Fibroblast of skin of scalp (primary cell): ENCODE measurements around the gene URB2. TPM values are rescaled to one million over a fixed set of nuclear protein-coding genes. Genes with fewer than 3 reads are reported as not detected.
"Not testable (repeated sequence)": the region's sequence is repeated elsewhere in the genome, so short reads cannot be mapped to it uniquely, and the experiment has no call there.

Experiments used
- DNase-seq: peaks from one replicate; pipeline ENCODE4 v3.0.0-alpha.2; 2013
- polyA plus RNA-seq, 2 experiments: library from polyadenylated mRNA; unstranded; fragments of 120-200 nt; gene quantifications; one replicate each; pipeline ENCODE4 v1.2.1, GENCODE V29; 2013; ENCODE audit not compliant: insufficient read length in 2 of 2

URB2 gene
- polyA plus RNA-seq (2013, experiment 1 of 2; ENCODE audit: insufficient read length): 6.6 TPM
- 6.6 TPM for polyA plus RNA-seq (2013, experiment 2 of 2; ENCODE audit: insufficient read length)

DNA sequence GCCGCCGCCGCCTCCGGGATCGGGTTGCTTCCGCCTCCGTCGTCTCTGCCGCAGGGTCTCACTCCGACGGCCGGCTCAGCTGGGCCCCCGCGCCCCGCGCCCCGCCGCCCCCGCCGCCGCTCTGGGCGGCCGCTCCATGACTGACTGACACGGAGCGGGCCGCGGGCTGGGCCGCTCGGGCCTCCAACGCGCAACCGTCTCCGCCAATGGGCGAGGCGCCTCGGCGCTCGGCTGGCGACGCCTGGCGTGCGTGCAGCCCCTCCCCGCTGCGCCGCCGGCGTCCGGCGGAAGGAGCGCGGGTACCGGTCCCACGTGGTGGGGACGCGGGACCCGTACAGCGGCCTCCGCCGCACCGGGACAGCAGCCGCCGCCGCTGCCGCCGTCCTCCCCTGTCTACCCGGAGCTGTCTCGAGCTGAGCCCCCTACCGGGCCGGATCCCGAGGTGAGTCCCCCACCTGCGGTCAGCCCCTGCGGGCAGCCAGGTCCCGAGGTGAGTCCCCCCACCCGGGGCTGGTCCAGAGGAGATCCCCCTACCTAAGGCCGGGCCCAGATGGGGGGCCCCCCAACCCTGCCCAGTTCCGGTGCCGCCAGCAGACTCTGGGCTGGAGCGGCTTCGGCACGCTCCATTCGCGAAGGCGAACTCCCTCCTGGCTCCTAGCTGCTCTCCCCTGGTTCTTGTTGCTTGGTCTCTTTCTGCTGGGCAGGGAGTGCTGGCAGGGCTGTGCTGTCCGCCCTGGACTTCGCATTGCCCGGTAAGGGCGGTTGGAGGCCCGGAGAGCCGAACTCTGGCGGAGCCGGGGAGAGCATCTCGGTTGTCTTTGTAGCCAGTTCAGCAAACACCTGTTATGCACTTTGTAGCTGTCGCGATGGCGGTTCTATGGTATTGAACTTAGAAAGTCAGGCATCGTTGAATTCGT, at the start of gene URB2, which contains the start of gene TAF5L:
Gene URB2 (plus strand): TSS at position 333 of the 917 bp plus-strand sequence. CDS start 1,387 bp downstream, outside the sequence.
Gene TAF5L (minus strand): TSS at position 208 of the 917 bp plus-strand sequence. CDS start 11,640 bp downstream, outside the sequence.
- DNase-seq: peak; percentile 90

DNA sequence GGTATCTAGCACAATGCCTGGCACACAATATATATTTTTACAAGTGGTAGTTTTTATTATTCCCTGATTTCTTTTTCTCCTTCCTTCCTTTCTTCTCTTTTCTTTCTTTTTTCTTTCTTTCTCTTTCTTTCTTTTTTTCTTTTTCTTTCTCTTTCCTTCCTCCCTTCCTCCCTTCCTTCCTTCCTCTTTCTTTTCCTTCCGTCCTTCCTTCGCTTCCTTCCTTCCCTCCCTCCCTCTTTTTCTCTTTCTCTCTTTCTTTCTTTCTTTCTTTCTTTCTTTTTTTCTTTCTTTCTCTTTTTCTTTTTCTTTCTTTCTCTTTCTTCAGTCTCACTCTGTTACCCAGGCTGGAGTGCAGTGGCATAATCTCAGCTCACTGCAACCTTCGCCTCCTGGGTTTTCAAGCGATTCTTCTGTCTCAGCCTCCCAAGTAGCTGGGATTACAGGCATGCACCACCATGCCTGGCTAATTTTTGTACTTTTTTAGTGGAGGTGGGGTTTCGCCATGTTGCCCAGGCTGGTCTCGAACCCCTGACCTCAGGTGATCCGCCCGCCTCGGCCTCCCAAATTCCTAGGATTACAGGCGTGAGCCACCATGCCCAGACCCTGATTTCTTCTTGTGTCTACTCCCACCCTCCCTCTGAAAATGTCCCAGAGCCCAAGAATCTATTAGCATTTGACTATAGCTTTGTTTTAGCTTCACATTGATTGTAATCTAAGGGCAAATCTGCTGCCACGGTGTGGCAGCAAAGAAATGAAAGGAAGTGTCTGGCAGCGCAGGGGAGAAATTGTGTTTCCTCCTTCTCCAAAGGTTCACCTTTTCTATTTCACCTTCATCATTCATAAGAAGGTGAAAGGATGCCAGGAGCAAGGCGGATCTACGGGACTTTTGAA, 47.6 kb upstream of the URB2 start:
- no peak for DNase-seq

DNA sequence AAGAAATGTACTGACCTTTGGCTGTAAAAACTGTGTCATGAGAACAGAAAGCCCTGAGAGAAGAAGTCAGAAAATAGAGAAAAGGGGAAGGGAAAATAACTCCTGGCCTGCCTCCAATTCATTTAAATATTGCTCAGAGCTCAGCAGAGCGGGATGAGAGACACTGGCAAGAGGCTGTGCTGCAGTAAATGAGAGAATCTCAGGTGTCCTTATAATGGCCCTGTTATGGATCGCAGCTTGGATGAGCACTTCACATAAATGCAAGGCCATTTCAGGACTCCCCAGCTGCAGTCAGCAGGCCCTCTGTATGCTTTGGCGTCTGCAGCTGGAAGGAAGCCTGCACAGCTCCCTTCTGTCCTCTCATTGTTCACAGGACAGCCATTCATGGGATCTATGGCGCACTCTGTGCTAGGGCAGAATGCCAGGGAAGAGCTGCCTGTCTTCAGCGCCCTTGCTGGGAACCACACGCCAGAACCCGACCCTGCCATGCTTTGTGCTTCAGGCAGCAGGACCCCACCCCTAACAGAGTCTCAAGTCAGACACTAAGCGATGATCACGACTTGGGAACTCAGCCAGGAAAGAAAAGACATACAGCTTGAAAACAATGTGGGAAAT, 46.9 kb upstream of the URB2 start:
- peak; percentile 47 for DNase-seq

DNA sequence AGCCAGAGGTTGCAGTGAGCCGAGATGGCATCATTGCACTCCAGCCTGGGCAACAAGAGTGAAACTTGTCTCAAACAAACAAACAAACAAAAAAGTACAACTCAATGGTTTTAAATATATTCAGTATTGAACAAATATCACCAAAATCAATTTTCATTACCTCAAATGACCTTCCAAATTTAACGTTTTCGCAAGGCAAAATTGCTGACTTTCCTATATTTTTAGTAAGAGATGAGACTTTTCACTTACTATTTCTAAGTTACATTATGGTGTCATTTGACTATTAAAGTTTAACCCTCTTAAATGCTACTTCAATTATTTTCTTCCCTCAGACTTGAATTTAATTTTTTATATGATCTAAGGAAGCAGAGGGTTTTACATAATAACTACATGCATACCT, 44.6 kb upstream of the URB2 start:
- DNase-seq: no peak

- no peak for DNase-seq
These were observed 43.9 kb upstream of the URB2 start for GRCh38 chr1:229582011-229582694.

- DNase-seq: no peak
These were observed 43.3 kb upstream of the URB2 start for GRCh38 chr1:229582715-229583114.

DNA sequence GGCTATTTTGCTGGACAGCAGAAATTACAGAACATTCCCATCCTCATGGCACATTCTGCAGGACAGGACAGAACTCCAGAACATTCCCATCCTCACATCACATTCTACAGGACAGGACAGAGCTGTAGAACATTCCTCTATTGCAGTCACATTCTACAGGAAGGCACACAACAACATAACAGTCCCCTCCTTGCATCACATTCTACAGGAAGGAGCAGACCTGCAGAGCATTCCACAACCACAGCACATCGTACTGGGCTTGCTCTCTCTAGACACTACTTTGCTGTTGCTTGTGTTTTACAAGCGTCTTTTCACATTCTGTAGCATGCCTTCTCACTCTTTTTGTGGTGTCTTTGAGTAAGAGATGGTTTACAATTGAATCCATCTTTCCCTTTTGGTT, 40.7 kb upstream of the URB2 start:
- no peak for DNase-seq

- DNase-seq: no peak
These were observed 35.9 kb upstream of the URB2 start for GRCh38 chr1:229590119-229590518.

- no peak for DNase-seq
These were observed 32.2 kb upstream of the URB2 start for GRCh38 chr1:229593800-229594199.

DNA sequence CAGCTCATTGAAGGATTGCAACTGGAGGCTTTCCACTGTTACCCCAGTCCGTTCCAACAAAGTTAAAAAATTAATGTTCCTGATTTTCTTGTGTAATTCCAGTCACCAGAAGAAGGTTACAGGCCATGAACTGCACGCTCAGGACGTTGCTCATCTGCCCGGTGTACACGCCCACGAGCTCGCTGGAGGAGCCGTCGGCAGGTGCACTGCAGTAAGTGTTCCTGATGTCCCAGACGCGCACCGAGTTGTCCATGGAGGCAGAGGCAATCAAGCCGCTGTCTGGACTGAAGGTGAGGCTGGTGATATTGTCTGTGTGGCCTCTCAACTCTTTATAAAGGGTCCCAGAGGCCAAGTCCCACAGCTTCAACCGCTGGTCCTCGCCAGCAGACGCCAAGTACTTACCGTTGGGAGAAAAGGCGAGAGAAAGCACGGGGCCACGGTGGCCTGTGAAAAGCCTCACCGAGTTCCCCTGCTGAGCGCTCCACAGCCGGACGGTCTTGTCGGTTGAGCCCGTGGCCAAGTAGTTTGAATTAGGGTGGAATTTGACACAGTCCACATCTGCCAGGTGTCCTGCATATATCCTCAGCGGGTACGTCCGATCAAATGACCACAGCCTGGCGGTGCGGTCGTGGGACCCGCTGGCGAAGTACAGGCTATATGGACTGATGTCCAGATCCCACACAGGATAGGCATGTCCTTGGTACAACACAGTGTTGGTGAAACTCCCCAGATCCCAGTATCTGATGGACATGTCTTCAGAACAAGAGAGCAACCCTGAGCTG, 31.6 kb upstream of the URB2 start:
- DNase-seq: no peak

DNA sequence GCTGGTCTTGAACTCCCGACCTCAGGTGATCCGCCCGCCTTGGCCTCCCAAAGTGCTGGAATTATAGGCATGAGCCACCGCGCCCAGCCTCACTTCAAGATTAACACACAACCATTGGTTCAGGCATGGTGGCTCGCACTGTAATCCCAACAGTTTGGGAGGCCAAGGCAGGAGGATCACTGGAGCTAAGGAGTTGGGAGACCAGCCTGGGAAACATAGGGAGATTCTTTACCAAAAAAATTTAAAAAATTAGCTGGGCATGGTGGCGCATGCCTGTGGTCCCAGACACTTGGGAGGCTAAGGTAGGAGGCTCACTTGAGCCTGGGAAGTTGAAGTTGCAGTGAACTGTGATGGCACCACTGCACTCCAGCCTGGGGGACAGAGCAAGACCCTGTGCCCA, 30.2 kb upstream of the URB2 start:
- DNase-seq: not testable (repeated sequence)

GRCh38 chr1:229596925-229597699, 28.9 kb upstream of the URB2 start:
- DNase-seq: peak; percentile 76

- peak; percentile 17 for DNase-seq
These were observed 28.2 kb upstream of the URB2 start for GRCh38 chr1:229597877-229598276.

DNA sequence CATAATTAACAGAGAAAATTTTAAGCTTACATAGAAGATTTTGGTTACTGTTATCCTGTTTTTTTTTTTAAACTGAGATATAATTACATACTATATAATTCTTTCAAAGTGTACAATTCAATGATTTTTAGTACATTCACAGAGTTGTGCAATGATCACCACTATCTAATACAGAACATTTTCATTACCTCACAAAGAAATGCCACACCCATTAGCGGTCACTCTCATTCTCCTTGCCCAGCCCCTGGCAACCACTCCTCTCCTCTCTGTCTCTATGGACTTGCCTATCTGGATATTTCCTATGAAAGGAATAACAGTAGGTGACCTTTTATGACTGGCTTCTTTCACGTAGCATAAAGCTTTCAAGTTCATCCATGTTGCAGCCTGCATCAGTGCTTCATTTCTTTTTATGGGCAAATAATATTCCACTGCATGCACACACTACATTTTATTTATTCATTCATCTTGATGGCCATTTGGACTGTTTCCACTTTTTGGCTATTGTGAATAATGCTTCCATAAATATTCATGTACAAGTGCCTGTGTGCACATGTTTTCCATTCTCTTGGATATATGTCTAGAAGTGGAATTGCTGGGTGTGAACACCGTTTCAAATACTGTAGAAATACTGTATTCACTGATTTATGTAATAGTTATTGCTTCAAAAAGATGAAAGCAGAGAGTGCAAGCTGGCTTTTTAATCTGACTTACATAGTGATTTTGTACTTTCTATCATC, 26.7 kb upstream of the URB2 start:
- DNase-seq: no peak

DNA sequence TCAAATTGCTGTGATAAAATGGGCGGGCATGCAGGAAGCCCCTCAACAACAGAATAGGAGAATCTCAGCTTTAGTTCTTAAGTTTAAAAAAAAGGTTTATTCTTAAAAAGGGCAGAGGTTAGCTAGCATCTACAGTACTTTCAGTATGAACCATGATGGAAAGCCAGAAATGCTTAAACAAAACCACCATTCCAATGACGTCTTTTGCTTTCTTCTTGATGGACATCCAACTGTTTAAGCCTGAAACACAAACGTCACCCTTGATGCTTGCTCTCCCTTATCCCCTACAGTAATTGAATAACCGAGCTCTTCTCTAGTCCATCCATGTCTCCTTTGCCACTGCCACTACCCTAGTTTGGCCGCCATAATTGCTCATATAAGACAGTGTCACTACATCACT, 25.8 kb upstream of the URB2 start:
- DNase-seq: no peak

GRCh38 chr1:229603371-229604005, 22.6 kb upstream of the URB2 start:
- DNase-seq: no peak

DNA sequence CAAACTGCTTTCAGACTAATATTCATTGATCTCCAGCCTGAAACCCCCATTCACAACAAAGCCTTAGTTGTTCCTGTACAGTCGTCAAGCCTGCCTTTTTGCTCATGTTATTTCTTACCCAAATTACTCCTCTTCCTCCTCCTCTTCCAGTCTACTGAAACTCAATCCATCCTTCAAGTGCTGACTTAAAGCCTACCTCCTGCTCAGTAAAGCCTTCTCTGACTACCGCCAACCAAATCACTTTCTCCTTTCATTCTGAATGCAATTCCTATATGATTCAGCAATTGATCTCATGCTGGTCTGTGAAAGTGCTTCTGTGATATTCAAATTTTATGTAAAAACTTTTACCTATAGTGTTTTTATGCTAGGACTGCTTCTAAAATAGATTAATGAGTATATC, 18.7 kb upstream of the URB2 start:
- DNase-seq: no peak

- DNase-seq: no peak
These were observed 17.5 kb upstream of the URB2 start for GRCh38 chr1:229608590-229608989.

- no peak for DNase-seq
These were observed 12.1 kb upstream of the URB2 start for GRCh38 chr1:229613938-229614337.
